DND-41 (cell line): Measurements from ENCODE around the gene ARHGAP24.
"Not testable (repeated sequence)": the region's sequence is repeated elsewhere in the genome, so short reads cannot be mapped to it uniquely, and the experiment has no call there.

Experiments used
- ATAC-seq: fragments of 200-7000 bp; cut with Tn5 transposase; 3 replicates; pipeline ENCODE4 v1.9.1; 2021; ENCODE audit warnings: low read depth; ENCODE audit not compliant: insufficient read depth
- DNase-seq: peaks from one replicate; pipeline ENCODE4 v3.0.0-alpha.2; 2020
- H2AFZ ChIP-seq: 2 replicates; pipeline ENCODE4 v1.6.0; 2012; ENCODE audit warnings: low read depth, low read length
- H3K27ac ChIP-seq: 2 replicates; pipeline ENCODE4 v1.5.1; 2012; ENCODE audit warnings: low read length, inconsistent platforms
- H3K27me3 ChIP-seq: fragments of 200-600 bp; sonication (generic); 2 replicates; pipeline ENCODE4 v1.6.0; 2012; ENCODE audit warnings: low read length, mild to moderate bottlenecking, inconsistent platforms; ENCODE audit not compliant: insufficient read depth, poor library complexity
- H3K36me3 ChIP-seq: 2 replicates; pipeline ENCODE4 v1.5.1; 2012; ENCODE audit warnings: low read length, inconsistent platforms; ENCODE audit not compliant: insufficient read depth
- H3K4me1 ChIP-seq: 2 replicates; pipeline ENCODE4 v1.5.1; 2012; ENCODE audit warnings: mild to moderate bottlenecking, low read length; ENCODE audit not compliant: insufficient read depth
- H3K4me2 ChIP-seq: 2 replicates; pipeline ENCODE4 v1.6.0; 2012; ENCODE audit warnings: mild to moderate bottlenecking, moderate library complexity, low read length, inconsistent platforms; ENCODE audit not compliant: insufficient read depth
- H3K4me3 ChIP-seq, 2 experiments: fragments of 200-600 bp in 1 of 2; shearing (Covaris generic) in 1 of 2; 2 replicates each; pipeline ENCODE4 v1.5.1; 2012 to 2016; ENCODE audit warnings: inconsistent platforms in 2 of 2, low read length in 2 of 2, mild to moderate bottlenecking in 2 of 2, low read depth in 1 of 2, moderate library complexity in 1 of 2
- H3K79me2 ChIP-seq: 2 replicates; pipeline ENCODE4 v1.6.0; 2012; ENCODE audit warnings: low read length, inconsistent platforms; ENCODE audit not compliant: insufficient read depth
- H3K9ac ChIP-seq: 2 replicates; pipeline ENCODE4 v1.6.0; 2012; ENCODE audit warnings: low read depth, mild to moderate bottlenecking, inconsistent platforms, low read length, moderate library complexity
- H3K9me3 ChIP-seq: 2 replicates; pipeline ENCODE4 v1.5.1; 2012; ENCODE audit warnings: low read length, moderate library complexity, mild to moderate bottlenecking, inconsistent platforms; ENCODE audit not compliant: insufficient read depth, severe bottlenecking
- H4K20me1 ChIP-seq: 2 replicates; pipeline ENCODE4 v1.6.0; 2012; ENCODE audit warnings: low read length; ENCODE audit not compliant: insufficient read depth
- CTCF ChIP-seq: IDR thresholded peaks from 2 replicates; pipeline ENCODE4 v1.5.1; 2012; ENCODE audit warnings: borderline replicate concordance, low read length, moderate library complexity, mild to moderate bottlenecking; ENCODE audit not compliant: poor library complexity, severe bottlenecking; ENCODE audit errors: extremely low read depth
- EZH2 ChIP-seq: IDR thresholded peaks from 3 replicates; pipeline ENCODE4 v1.6.1; 2012; ENCODE audit warnings: borderline replicate concordance, low read depth, mild to moderate bottlenecking, moderate library complexity, low read length, inconsistent platforms; ENCODE audit not compliant: severe bottlenecking

The ARHGAP24 gene

GRCh38 chr4:85913931-85914694, 439.2 kb downstream of the ARHGAP24 start:
- Histone ChIP-seq H3K4me3 (no peak overlapping the region), H3K27me3 (no peaks in the 10 kb centered on the region), H4K20me1 (no peaks in the 10 kb centered on the region), H2AFZ (no peak overlapping the region), H3K4me2 (no peak overlapping the region), H3K9ac (no peak overlapping the region), H3K27ac (no peak overlapping the region), H3K36me3 (no peaks in the 10 kb centered on the region), H3K79me2 (no peaks in the 10 kb centered on the region), H3K9me3 (no peaks in the 10 kb centered on the region), H3K4me1 (no peaks in the 10 kb centered on the region)
- TF ChIP-seq CTCF (no peak), EZH2 (no peak)
- DNase-seq, result no peak
- no peak for ATAC-seq

- H3K27ac ChIP-seq, DNase-seq, H3K4me2 ChIP-seq, H4K20me1 ChIP-seq, H2AFZ ChIP-seq, H3K36me3 ChIP-seq, H3K79me2 ChIP-seq, ATAC-seq, H3K4me1 ChIP-seq, H3K9me3 ChIP-seq, H3K4me3 ChIP-seq, H3K9ac ChIP-seq, H3K27me3 ChIP-seq: not testable (repeated sequence)
Observed at GRCh38 chr4:85915570-85915969, 440.6 kb downstream of the ARHGAP24 start.

GRCh38 chr4:85919200-85919887, 444.4 kb downstream of the ARHGAP24 start:
- Histone ChIP-seq H3K4me3 (no peak overlapping the region), H3K27ac (no peak overlapping the region), H3K4me2 (no peak overlapping the region), H3K9me3 (no peaks in the 10 kb centered on the region), H3K27me3 (no peaks in the 10 kb centered on the region), H4K20me1 (no peaks in the 10 kb centered on the region), H3K4me1 (no peaks in the 10 kb centered on the region), H3K36me3 (no peaks in the 10 kb centered on the region), H3K79me2 (no peaks in the 10 kb centered on the region), H3K9ac (no peak overlapping the region), H2AFZ (no peak overlapping the region)
- no peak for DNase-seq
- no peak for TF ChIP-seq EZH2
- TF ChIP-seq CTCF, result no peak
- no peak for ATAC-seq

GRCh38 chr4:85925071-85925470, 450.1 kb downstream of the ARHGAP24 start:
- Histone ChIP-seq H4K20me1 (no peaks in the 10 kb centered on the region), H3K27ac (no peak overlapping the region), H3K4me1 (peaks cover 34% of the 10 kb centered on the region), H3K36me3 (no peaks in the 10 kb centered on the region), H3K79me2 (no peaks in the 10 kb centered on the region), H3K27me3 (no peaks in the 10 kb centered on the region), H3K4me3 (no peak overlapping the region), H3K9me3 (no peaks in the 10 kb centered on the region), H3K9ac (no peak overlapping the region), H2AFZ (no peak overlapping the region), H3K4me2 (no peak overlapping the region)
- TF ChIP-seq EZH2 (no peak), CTCF (no peak)
- ATAC-seq (no peak), DNase-seq (no peak)
